T-cell (primary cell): ENCODE data around the gene PRRC2B. TPM values are rescaled to one million over a fixed set of nuclear protein-coding genes. Genes with fewer than 3 reads are reported as not detected.
"Not testable (repeated sequence)": the region's sequence is repeated elsewhere in the genome, so short reads cannot be mapped to it uniquely, and the experiment has no call there.

Experiments
- ATAC-seq, 4 experiments: fragments of 200-7000 bp in 3 of 4; fragments of 150-1000 bp in 1 of 4; cut with Tn5 transposase; replicated peaks in 1 of 4; 1 replicate in 3 of 4; 2 replicates in 1 of 4; pipeline ENCODE4 v1.10.0; 2021; ENCODE audit warnings: moderate library complexity in 3 of 4, mild to moderate bottlenecking in 2 of 4, moderate number of reproducible peaks in 1 of 4
- CTCF ChIA-PET, 2 donors: fragments of 300-600 bp; sonication (Branson Sonifier 250); formaldehyde crosslinking; loops; one replicate each; lab custom pipeline; 2022; ENCODE audit warnings: antibody characterized with exemption in 2 of 2; lab: Charles Lee
- POLR2A ChIA-PET, 2 donors: fragments of 300-600 bp; sonication (Branson Sonifier 250); formaldehyde crosslinking; loops; one replicate each; lab custom pipeline; 2022; ENCODE audit warnings: antibody characterized with exemption in 2 of 2; lab: Charles Lee
- DNase-seq, 35 experiments: peaks; one replicate each; pipeline versions ENCODE4 v3.0.0 to v3.0.0-alpha.2; 2013 to 2023
- H3K27ac ChIP-seq: one replicate; pipeline ENCODE4 v1.5.1; 2013; ENCODE audit warnings: low read length
- H3K27me3 ChIP-seq, 2 experiments: replicated peaks in 1 of 2; 1 replicate in 1 of 2; 2 replicates in 1 of 2; pipeline versions ENCODE4 v1.6.1 to v1.7.0; 2013; ENCODE audit warnings: low read length in 1 of 2, mixed read lengths in 1 of 2; ENCODE audit not compliant: control insufficient read depth in 2 of 2, insufficient read depth in 2 of 2; ENCODE audit errors: extremely low read depth in 1 of 2
- H3K36me3 ChIP-seq, 2 donors: 1 replicate in 1 of 2; 2 replicates in 1 of 2; pipeline versions ENCODE4 v1.6.1 to v1.7.0; 2013; ENCODE audit warnings: low read length in 1 of 2; ENCODE audit not compliant: control insufficient read depth in 2 of 2, insufficient read depth in 1 of 2; ENCODE audit errors: extremely low read depth in 1 of 2
- H3K4me1 ChIP-seq, 2 experiments: 1 replicate in 1 of 2; 2 replicates in 1 of 2; pipeline versions ENCODE4 v1.6.1 to v1.7.0; 2013; ENCODE audit warnings: low read length in 2 of 2, mixed read lengths in 1 of 2; ENCODE audit not compliant: insufficient read depth in 2 of 2, control insufficient read depth in 1 of 2; ENCODE audit errors: extremely low read depth in 1 of 2
- H3K4me3 ChIP-seq, 2 donors: 1 replicate in 1 of 2; 2 replicates in 1 of 2; pipeline versions ENCODE4 v1.5.1 to v1.7.0; 2013; ENCODE audit warnings: mild to moderate bottlenecking in 2 of 2, low read length in 1 of 2, moderate library complexity in 1 of 2; ENCODE audit not compliant: control insufficient read depth in 1 of 2; ENCODE audit errors: extremely low read depth in 1 of 2
- H3K9me3 ChIP-seq: 2 replicates; pipeline ENCODE4 v1.7.0; 2013
- H3K27ac Mint-ChIP-seq, 2 donors: one replicate each; pipeline ENCODE4 v1.8.0; 2020 to 2021; ENCODE audit warnings: mild to moderate bottlenecking in 2 of 2, mixed read lengths in 2 of 2
- H3K27me3 Mint-ChIP-seq, 2 donors: one replicate each; pipeline ENCODE4 v1.8.0; 2021 to 2022; ENCODE audit warnings: mixed read lengths in 2 of 2
- H3K36me3 Mint-ChIP-seq: one replicate; pipeline ENCODE4 v1.8.0; 2021; ENCODE audit warnings: mixed read lengths
- H3K4me1 Mint-ChIP-seq, 3 donors: one replicate each; pipeline ENCODE4 v1.8.0; 2020 to 2022; ENCODE audit warnings: mixed read lengths in 3 of 3, mild to moderate bottlenecking in 1 of 3
- H3K4me3 Mint-ChIP-seq, 3 donors: one replicate each; pipeline ENCODE4 v1.8.0; 2020 to 2022; ENCODE audit warnings: mild to moderate bottlenecking in 3 of 3, mixed read lengths in 3 of 3, moderate library complexity in 3 of 3
- H3K9me3 Mint-ChIP-seq, 3 donors: one replicate each; pipeline ENCODE4 v1.8.0; 2020 to 2022; ENCODE audit warnings: mixed read lengths in 3 of 3
- WGBS: methylation state at CpG from one replicate; pipeline ENCODE4 v1.1.5; 2013; ENCODE audit warnings: missing lambda C conversion rate; ENCODE audit not compliant: insufficient coverage; 5-methylcytosine and 5-hydroxymethylcytosine counted together
- total RNA-seq, 35 experiments: library from RNA in 6 of 35; stranded (reverse) in 6 of 35; fragments of 120-200 nt in 1 of 35; gene quantifications; one replicate each; pipeline versions ENCODE4 v1.2.1 to v1.2.4 and lab custom pipeline; 2013 to 2026

The PRRC2B gene
- total RNA-seq, 5 donors from 2014 or later (not counting 1 experiment from before 2014, with no cell fraction given) = 259 to 375 (median 370) TPM

- H3K27me3 Mint-ChIP-seq = no peaks in the 10 kb centered on the region
- H3K4me3 Mint-ChIP-seq = no peak overlapping the region
- H3K4me3 ChIP-seq = no peak overlapping the region
- peak in 1 of 35 experiments; percentile 33 for DNase-seq
- H3K36me3 ChIP-seq = no peaks in the 10 kb centered on the region
- H3K4me1 ChIP-seq = peaks cover 0 to 8% of the 10 kb centered on the region in 2 experiments
- no peak overlapping the region for H3K27ac Mint-ChIP-seq
- no peaks in the 10 kb centered on the region for H3K27me3 ChIP-seq
- no peaks in the 10 kb centered on the region for H3K9me3 Mint-ChIP-seq
- 73% methylated on average over 4 of the region's 6 CpGs for WGBS
- ATAC-seq = no peak
- CTCF ChIA-PET = interaction anchor here in 1 of 2 donors (0.6 kb wide), 2 partner anchors 70 to 389 kb away, joined by 3 to 5 read pairs; no protein-coding TSS in a partner anchor
- POLR2A ChIA-PET = interaction anchor here in 1 of 2 donors (0.5 to 0.6 kb wide), 2 partner anchors 8 to 919 kb away, joined by 3 to 7 read pairs; no protein-coding TSS in a partner anchor
- H3K4me1 Mint-ChIP-seq = peaks cover 3 to 12% (median 9%) of the 10 kb centered on the region in 3 donors
- no peak overlapping the region for H3K27ac ChIP-seq
- no peaks in the 10 kb centered on the region for H3K9me3 ChIP-seq
- no peaks in the 10 kb centered on the region for H3K36me3 Mint-ChIP-seq
Observed at GRCh38 chr9:131366761-131367401, 27.0 kb upstream of the PRRC2B start.

GRCh38 chr9:131367450-131367849, 26.4 kb upstream of the PRRC2B start:
- ATAC-seq (no peak), DNase-seq (no peak)
- no peaks in the 10 kb centered on the region for H3K9me3 Mint-ChIP-seq
- H3K4me1 Mint-ChIP-seq = peaks cover 9 to 17% (median 15%) of the 10 kb centered on the region in 3 donors
- H3K9me3 ChIP-seq = no peaks in the 10 kb centered on the region
- no peak overlapping the region for H3K27ac Mint-ChIP-seq
- H3K27me3 ChIP-seq = no peaks in the 10 kb centered on the region
- ChIA-PET POLR2A (interaction anchor here in 1 of 2 donors (0.5 to 0.6 kb wide), 2 partner anchors 9 to 918 kb away, joined by 3 to 7 read pairs; no protein-coding TSS in a partner anchor), CTCF (interaction anchor here in 1 of 2 donors (0.6 to 0.7 kb wide), 2 partner anchors 193 to 388 kb away, joined by 3 to 5 read pairs; no protein-coding TSS in a partner anchor)
- H3K4me3 Mint-ChIP-seq = no peak overlapping the region
- H3K27me3 Mint-ChIP-seq = no peaks in the 10 kb centered on the region
- WGBS = 100% methylated on average over 1 of the region's 2 CpGs
- H3K36me3 Mint-ChIP-seq = no peaks in the 10 kb centered on the region
- H3K27ac ChIP-seq = no peak overlapping the region
- no peaks in the 10 kb centered on the region for H3K36me3 ChIP-seq
- peaks cover 0 to 10% of the 10 kb centered on the region in 2 experiments for H3K4me1 ChIP-seq
- H3K4me3 ChIP-seq = no peak overlapping the region

DNA sequence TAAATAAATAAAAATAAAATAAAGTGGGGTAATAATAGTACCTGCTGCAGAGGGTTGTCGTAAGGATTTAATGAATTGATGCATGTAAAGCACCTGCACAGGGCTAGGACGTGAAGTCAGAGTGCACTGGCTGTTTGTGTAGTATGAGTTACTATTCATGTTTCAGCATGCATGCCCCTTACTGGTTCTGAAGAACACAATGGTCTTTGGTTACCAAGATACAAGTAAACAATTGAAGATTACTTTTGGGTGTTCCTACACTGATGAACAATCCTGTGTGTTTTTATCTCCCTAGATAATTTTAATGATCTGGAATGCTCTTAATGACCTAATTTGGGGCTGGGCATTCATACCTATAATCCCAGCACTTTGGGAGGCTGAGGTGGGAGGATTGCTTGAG, 23.2 kb upstream of the PRRC2B start:
- ChIA-PET CTCF (no interaction called here), POLR2A (interaction anchor here in 1 of 2 donors (0.6 kb wide), 1 partner anchor 109 kb away, joined by 3 read pairs; no protein-coding TSS in a partner anchor)
- no peak overlapping the region for H3K4me3 ChIP-seq
- Mint-ChIP-seq H3K9me3 (no peaks in the 10 kb centered on the region), H3K4me3 (no peak overlapping the region), H3K4me1 (peaks cover 19 to 26% (median 20%) of the 10 kb centered on the region in 3 donors), H3K27me3 (no peaks in the 10 kb centered on the region), H3K27ac (no peak overlapping the region), H3K36me3 (no peaks in the 10 kb centered on the region)
- WGBS = 60% methylated on average over 1 of the region's 2 CpGs
- no peaks in the 10 kb centered on the region for H3K9me3 ChIP-seq
- no peak overlapping the region for H3K27ac ChIP-seq
- ATAC-seq (no peak), DNase-seq (no peak)
- H3K36me3 ChIP-seq = no peaks in the 10 kb centered on the region
- H3K4me1 ChIP-seq = peaks cover 0 to 21% of the 10 kb centered on the region in 2 experiments
- H3K27me3 ChIP-seq = no peaks in the 10 kb centered on the region

GRCh38 chr9:131372599-131372973, 21.3 kb upstream of the PRRC2B start:
- Mint-ChIP-seq H3K4me3 (peak overlapping the region; percentile 92 to 93 (median 93)), H3K4me1 (peaks cover 16 to 20% (median 20%) of the 10 kb centered on the region in 3 donors), H3K27ac (peak overlapping the region; percentile 95 to 97)
- H3K4me3 ChIP-seq = peak overlapping the region; percentile 90 to 91
- DNase-seq, H3K9me3 Mint-ChIP-seq, H3K27me3 ChIP-seq, H3K9me3 ChIP-seq, H3K36me3 ChIP-seq, ATAC-seq, H3K36me3 Mint-ChIP-seq, H3K27me3 Mint-ChIP-seq: not testable (repeated sequence)
- H3K4me1 ChIP-seq = peaks cover 0 to 19% of the 10 kb centered on the region in 2 experiments
- POLR2A ChIA-PET = interaction anchor here (0.5 to 1.0 kb wide), 8 partner anchors 23 to 1777 kb away, joined by 3 to 7 read pairs (median 3); no protein-coding TSS in a partner anchor
- WGBS = 43% methylated on average over 15 of the region's 17 CpGs
- CTCF ChIA-PET = interaction anchor here (0.6 to 2.5 kb wide), 10 partner anchors 11 to 384 kb away, joined by 3 to 13 read pairs (median 4); no protein-coding TSS in a partner anchor
- peak overlapping the region; percentile 89 for H3K27ac ChIP-seq

- CTCF ChIA-PET, H3K9me3 ChIP-seq, H3K36me3 Mint-ChIP-seq, ATAC-seq, POLR2A ChIA-PET, H3K27me3 Mint-ChIP-seq, H3K27me3 ChIP-seq, H3K27ac Mint-ChIP-seq, H3K4me3 ChIP-seq, H3K9me3 Mint-ChIP-seq, H3K27ac ChIP-seq, DNase-seq, H3K36me3 ChIP-seq: not testable (repeated sequence)
- Mint-ChIP-seq H3K4me3 (peak overlapping the region in 2 of 3 donors; percentile 28 to 93), H3K4me1 (peaks cover 16 to 20% (median 20%) of the 10 kb centered on the region in 3 donors)
- WGBS = 92% methylated on average over 3 of the region's 5 CpGs
- peaks cover 0 to 19% of the 10 kb centered on the region in 2 experiments for H3K4me1 ChIP-seq
Observed at GRCh38 chr9:131374638-131375037, 19.2 kb upstream of the PRRC2B start.

DNA sequence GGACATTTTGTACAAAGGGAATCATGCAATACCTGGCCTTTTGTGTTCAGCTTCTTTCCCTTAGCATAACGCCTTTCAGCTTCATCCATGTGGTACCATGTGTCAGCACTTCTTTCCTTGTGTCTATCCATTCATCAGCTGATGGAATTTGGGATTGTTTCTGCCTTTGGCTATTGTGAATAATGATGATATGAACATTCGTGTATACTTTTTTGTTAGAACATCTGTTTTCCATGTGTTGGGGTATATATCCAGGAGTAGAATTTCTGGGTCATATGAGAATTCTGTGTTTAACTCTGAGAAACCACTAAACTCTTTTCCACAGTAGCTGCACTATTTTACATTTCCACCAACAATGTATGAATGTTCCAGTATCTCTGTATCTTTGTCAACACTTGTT, 14.8 kb upstream of the PRRC2B start:
- no peak for ATAC-seq
- Histone ChIP-seq H3K9me3 (no peaks in the 10 kb centered on the region), H3K4me1 (peaks cover 0 to 4% of the 10 kb centered on the region in 2 experiments), H3K27me3 (no peaks in the 10 kb centered on the region), H3K36me3 (no peaks in the 10 kb centered on the region), H3K27ac (no peak overlapping the region), H3K4me3 (no peak overlapping the region)
- POLR2A ChIA-PET = no interaction called here
- CTCF ChIA-PET = interaction anchor here in 1 of 2 donors (0.6 to 1.0 kb wide), 3 partner anchors 18 to 1405 kb away, joined by 3 to 7 read pairs (median 3); no protein-coding TSS in a partner anchor
- no peaks in the 10 kb centered on the region for H3K9me3 Mint-ChIP-seq
- H3K27me3 Mint-ChIP-seq = no peaks in the 10 kb centered on the region
- DNase-seq = no peak
- no CpG with 5 or more reads among the region's 2 CpGs for WGBS
- H3K4me3 Mint-ChIP-seq = no peak overlapping the region
- H3K36me3 Mint-ChIP-seq = no peaks in the 10 kb centered on the region
- H3K27ac Mint-ChIP-seq = peak overlapping the region in 1 of 2 donors; percentile 24
- peaks cover 0 to 4% (median 3%) of the 10 kb centered on the region in 3 donors for H3K4me1 Mint-ChIP-seq
